Caki2 (cell line): ENCODE data around the gene EMID1. TPM values are rescaled to one million over a fixed set of nuclear protein-coding genes. Genes with fewer than 3 reads are reported as not detected.

Source experiments
- DNase-seq: peaks from one replicate; pipeline ENCODE4 v3.0.0-alpha.2; 2015; ENCODE audit warnings: low read depth
- in situ Hi-C: cut with HindIII; loops from 2 replicates; pipeline ENCODE4 v1.10.0; 2016; ENCODE audit warnings: low sequenced_read_pairs, low pct_unique_long_range_greater_than_20kb, mixed read lengths
- total RNA-seq: library from RNA; depleted of rRNA; stranded (reverse); fragments of >200 nt; shearing (Covaris generic); gene quantifications from 2 replicates; pipeline ENCODE4 v1.2.3, GENCODE V29; 2014; ENCODE audit warnings: low replicate concordance; rRNA removed

EMID1 gene
- 0.37 and 1.6 TPM in 2 replicates for total RNA-seq

GRCh38 chr22:29205594-29206371 is at the start of gene EMID1:
TSS of gene EMID1 (plus strand) at chr22:29205896. CDS start at chr22:29206039, 143 bp downstream.
- in situ Hi-C loops = no loop called here
- DNase-seq = no peak

- in situ Hi-C loops = no loop called here
Measured at GRCh38 chr22:29155966-29156365, 49.7 kb upstream of the EMID1 start.

GRCh38 chr22:29156507-29156906 is 49.2 kb upstream of the EMID1 start:
- DNase-seq = no peak
- in situ Hi-C loops = no loop called here

More at GRCh38 chr22:29155966-29156365, 49.7 kb upstream of the EMID1 start:
- no peak for DNase-seq

DNA sequence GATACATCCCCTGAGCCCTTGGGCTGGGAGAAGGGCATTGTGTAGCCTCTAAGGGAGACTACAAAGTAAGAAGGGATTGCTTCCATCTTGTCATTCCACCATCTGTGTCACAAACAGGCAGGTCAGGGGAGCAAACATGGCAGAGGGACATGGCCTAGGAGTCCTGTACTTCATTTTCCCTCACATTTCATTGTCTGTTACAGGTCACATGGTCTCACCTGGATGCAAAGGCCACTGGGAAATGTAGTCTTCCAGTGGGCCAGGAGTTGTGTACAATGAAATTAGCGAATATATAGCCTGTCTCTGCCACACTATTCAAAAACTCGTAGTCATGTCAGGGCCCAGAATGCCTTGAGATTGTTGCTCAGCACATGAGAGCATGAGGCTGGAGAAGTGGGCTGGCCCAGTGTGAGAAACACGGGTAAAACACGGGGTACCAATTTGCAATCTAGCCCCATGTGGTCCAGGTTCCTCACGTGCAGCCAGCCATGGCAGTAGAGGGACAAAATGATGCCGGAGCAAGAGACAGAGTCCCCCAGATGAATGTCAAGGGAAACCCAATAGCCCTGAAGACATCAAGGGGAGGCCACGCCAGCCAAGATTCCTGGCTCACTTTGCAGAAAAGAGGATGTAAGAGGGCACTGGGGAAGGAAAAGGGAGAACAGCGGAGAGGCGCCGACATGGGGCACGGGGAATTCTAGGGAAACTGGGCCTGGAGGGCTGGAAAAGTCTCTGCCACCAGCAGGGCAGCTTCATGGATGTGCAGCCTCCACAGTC is 47.7 kb upstream of the EMID1 start:
- in situ Hi-C loops = no loop called here
- no peak for DNase-seq

DNA sequence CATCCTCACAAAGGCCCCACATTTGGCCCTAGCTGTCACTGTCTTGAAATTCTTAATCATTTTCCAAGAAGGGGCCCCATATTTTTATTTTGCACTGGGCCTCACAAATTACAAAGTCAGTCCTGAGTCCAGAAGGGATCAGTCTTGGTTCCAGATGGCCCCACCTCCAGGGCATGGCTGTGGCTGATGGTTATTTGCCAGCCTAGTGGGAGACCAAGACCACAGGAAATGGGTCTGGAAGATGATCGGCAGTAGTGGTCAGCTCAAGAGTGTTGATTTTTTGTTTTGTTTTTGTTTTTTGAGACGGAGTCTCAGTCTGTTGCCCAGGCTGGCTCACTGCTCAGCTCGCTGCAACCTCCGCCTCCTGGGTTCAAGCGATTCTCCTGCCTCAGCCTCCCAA is 47.1 kb upstream of the EMID1 start:
- in situ Hi-C loops = no loop called here
- no peak for DNase-seq

- DNase-seq = no peak
- in situ Hi-C loops = no loop called here
Measured at GRCh38 chr22:29163808-29164207, 41.9 kb upstream of the EMID1 start.

- no peak for DNase-seq
- in situ Hi-C loops = no loop called here
Measured at GRCh38 chr22:29165321-29166060, 40.2 kb upstream of the EMID1 start.

DNA sequence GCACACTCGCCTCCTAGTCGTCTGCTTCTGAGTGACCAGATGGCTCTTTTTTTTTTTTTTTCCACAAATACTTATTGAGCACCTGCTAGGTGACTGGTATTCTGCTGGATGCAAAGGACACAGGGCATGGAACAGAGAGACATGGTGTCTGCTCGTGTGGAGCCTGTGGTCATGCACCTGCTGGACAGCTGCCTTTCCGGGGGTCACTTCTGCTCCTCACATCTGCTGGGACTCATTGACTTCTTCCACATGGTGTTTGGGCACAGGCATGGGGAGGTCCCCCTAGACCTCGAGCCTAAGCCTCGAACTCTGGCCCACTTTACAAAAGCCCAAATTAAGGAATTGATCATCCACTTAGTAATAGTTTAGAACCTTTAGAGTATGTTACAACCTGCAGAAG is 39.5 kb upstream of the EMID1 start:
- in situ Hi-C loops = no loop called here

GRCh38 chr22:29167032-29167911 is 38.4 kb upstream of the EMID1 start:
- no peak for DNase-seq
- in situ Hi-C loops = no loop called here

More for the DNA sequence above, 39.5 kb upstream of the EMID1 start:
- no peak for DNase-seq

DNA sequence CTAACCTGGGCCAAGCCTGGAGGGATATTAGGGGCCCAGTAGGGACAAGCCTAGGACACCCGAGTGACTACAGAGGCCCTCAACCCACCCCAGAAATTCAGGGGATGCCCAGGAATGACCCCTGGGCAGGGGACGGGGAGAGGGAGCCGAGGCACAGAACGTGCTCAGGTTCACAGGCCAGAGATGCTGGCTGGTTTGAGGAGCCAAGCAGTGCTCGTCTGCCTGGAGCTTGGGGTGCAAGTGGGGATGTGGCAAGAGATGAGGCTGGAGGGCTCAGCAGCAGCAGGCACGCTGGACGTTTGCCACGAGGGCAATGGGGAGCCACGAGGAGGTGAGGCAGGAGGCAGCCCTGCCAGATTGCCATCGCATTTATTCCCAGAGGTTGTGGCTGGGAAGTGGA is 34.0 kb upstream of the EMID1 start:
- in situ Hi-C loops = no loop called here
- DNase-seq = no peak

GRCh38 chr22:29172216-29172615 is 33.5 kb upstream of the EMID1 start:
- in situ Hi-C loops = no loop called here
- DNase-seq = no peak

DNA sequence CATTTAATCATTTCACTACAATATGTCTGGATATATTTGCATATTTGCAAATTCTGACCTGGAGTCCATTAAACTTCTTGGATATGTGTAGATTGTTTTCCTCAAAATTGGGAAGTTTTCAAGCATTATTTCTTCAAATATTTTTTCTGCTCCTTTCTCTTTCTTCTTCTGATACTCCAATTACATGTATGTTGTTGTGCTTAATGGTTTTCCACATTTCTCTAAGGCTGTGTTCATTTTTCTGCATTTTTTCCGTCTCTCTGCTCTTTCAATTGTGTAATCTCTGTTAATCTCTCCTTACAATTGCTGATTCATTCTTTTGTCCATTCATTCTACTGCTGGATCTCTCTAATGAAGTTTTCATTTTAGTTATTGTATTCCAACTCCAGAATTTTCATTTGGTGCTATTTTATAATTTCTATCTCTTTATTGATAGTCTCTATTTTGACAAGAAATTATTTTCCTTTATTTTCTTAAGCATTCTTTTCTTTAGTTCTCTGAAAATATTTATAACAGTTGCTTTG is 30.3 kb upstream of the EMID1 start:
- DNase-seq = no peak
- in situ Hi-C loops = no loop called here

DNA sequence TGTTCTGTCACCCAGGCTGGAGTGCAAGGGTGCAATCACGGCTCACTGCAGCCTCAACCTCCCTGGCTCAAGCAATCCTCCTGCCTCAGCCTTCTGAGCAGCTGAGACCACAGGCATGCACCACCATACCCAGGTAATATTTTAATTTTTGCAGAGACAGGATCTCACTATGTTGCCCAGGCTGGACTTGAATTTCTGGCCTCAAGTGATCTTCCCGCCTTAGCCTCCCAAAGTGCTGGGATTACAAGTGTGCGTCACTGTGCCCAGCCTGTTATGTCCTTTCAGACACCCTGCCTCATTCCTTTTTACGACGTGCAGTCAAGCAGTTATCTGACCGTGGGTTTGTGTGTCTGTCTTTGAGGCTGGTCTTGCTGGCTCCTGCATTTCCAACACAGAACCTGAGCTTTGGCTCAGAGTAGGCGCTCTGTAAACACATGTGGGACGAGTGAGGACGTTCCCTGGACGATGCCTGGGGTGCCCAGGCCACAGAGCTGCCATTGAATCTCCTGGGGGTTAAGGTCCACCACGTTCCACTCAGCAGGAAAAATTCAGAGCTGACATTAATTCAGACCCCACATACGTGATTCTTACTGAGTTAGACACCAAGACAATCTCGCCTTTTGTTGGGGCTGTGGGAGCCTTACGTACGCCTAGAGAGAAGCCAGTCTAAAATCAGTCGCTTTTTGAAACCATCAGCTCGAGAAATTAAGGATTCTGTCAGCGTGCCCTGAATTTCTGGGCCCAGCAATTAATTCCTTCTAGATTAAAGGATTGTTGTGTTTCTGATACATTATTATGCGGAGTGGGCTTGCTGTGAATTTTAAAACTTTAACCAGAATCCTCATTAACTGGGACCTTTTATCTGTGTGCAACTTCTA is 21.5 kb upstream of the EMID1 start:
- DNase-seq = no peak
- in situ Hi-C loops = no loop called here

GRCh38 chr22:29184849-29185490 is 20.7 kb upstream of the EMID1 start:
- in situ Hi-C loops = no loop called here
- DNase-seq = no peak

DNA sequence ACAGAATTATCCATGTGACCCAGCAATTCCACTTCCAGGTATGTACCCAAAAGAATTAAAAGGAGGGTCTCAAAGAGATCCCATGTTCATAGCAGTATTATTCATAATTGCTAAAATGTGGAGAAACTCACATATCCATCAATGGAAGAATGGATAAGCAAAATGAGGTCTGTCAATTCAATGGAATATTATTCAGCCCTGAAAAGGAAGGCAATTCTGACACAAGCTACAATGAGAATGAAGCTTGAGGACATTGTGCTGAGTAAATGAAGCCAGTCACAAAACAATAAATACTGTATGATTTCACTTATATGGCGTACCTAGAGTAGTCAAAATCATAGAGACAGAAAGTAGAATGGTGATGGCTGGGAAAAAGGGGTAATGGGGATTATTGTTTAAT is 19.4 kb upstream of the EMID1 start:
- in situ Hi-C loops = no loop called here
- no peak for DNase-seq

- in situ Hi-C loops = no loop called here
- DNase-seq = no peak
Measured at GRCh38 chr22:29187831-29188230, 17.9 kb upstream of the EMID1 start.
